ENCODE measurements around the gene SEMA4D.

The SEMA4D gene

DNA sequence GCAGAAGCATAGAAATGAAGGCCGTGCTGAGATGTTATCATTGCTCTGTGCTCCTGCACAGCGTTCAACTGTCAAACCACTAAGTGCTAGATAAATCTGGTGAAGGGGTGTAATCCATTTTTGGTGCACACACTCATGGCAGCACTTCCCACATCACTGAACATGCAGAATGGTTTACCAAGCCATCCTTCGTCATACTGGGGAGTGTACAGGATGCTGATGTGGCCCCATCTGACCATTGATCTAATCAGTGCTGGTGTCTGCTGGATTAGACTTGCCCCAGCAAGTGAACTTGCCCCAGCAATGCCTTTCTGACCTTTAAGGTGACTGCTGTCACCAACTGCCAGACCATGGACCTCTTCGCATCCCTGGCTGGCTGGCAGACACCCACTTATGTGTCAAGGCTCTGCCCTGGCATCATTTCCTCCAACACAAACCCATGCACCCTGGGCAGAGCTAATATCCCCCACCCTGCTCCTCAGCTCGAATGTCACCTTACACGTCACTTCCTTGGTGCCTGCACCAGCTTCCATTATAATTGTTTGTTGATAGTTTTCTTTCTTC is 4.2 kb upstream of the SEMA4D start:
- H3K27ac ChIP-seq, result no peak overlapping the region
- no peaks in the 10 kb centered on the region for H3K27me3 ChIP-seq
- peaks cover 0 to 2% (median under 1%) of the 10 kb centered on the region in 4 donors for H3K4me1 ChIP-seq
- intact Hi-C loops (cut with DNase I; ENCODE audit: low total_unique reads), result no loop called here
- DNase-seq, result no peak
- no peak overlapping the region for H3K4me3 ChIP-seq
- no peaks in the 10 kb centered on the region for H3K36me3 ChIP-seq
- no peaks in the 10 kb centered on the region for H3K9me3 ChIP-seq
- TF ChIP-seq, protein P1, sequence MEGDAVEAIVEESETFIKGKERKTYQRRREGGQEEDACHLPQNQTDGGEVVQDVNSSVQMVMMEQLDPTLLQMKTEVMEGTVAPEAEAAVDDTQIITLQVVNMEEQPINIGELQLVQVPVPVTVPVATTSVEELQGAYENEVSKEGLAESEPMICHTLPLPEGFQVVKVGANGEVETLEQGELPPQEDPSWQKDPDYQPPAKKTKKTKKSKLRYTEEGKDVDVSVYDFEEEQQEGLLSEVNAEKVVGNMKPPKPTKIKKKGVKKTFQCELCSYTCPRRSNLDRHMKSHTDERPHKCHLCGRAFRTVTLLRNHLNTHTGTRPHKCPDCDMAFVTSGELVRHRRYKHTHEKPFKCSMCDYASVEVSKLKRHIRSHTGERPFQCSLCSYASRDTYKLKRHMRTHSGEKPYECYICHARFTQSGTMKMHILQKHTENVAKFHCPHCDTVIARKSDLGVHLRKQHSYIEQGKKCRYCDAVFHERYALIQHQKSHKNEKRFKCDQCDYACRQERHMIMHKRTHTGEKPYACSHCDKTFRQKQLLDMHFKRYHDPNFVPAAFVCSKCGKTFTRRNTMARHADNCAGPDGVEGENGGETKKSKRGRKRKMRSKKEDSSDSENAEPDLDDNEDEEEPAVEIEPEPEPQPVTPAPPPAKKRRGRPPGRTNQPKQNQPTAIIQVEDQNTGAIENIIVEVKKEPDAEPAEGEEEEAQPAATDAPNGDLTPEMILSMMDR (IDR thresholded peaks at IDR 0.05), result no peak

DNA sequence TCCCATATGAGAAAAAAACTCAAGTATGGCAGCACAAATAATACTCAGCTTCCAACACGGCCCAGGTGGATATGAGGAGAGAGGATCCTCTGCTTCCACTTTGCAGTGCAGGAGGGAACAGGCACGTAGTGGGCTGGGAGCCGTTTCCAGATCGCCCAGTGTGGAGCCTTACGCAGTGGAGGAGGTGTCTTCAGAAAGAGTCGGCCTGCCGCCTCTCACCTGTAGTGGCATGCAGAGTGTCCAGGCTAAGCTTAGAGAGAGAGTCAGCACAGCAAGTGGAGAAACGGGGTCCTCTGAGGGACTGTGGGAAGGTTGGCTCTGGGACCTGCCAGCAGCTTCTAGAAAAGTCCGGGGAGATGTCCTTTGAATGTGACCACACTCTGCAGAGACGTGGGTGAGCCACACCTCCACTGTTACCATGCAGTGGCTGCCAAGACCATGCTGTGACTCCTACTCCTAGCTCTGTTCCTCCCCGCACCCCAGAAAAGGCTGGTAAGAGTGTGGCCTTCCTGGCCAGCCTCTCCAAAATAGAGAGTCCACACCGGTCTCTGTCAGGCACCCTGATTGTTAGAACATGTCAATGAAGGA is 3.5 kb upstream of the SEMA4D start:
- Histone ChIP-seq H3K27me3 (no peaks in the 10 kb centered on the region), H3K27ac (no peak overlapping the region), H3K4me1 (peaks cover 0 to 9% (median 4%) of the 10 kb centered on the region in 4 donors), H3K9me3 (no peaks in the 10 kb centered on the region), H3K4me3 (no peak overlapping the region), H3K36me3 (no peaks in the 10 kb centered on the region)
- DNase-seq, result no peak
- TF ChIP-seq, protein P1 (IDR thresholded peaks at IDR 0.05), result no peak
- intact Hi-C loops (cut with DNase I; ENCODE audit: low total_unique reads), result no loop called here

DNA sequence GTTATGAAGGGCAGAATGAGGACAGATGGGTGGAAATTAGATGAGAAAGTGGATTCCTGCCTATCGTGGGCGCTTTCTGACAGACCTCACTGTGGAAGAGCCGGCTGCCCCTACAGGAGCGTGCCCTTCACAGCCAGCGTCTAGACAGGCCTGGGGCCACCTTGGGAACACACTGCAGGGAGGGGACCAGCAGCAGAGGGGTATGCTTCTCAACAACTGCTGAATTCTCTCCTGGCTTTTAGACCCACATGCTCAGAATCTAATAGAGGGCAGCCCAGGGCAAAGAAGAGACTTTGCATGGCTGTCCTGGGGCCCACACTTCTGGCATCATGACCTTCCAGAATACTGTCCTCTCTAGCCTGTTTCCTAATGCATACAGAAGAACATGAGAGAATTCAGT is 2.1 kb upstream of the SEMA4D start:
- H3K4me3 ChIP-seq, result no peak overlapping the region
- H3K27me3 ChIP-seq, result no peaks in the 10 kb centered on the region
- no peak for DNase-seq
- no peaks in the 10 kb centered on the region for H3K36me3 ChIP-seq
- TF ChIP-seq, protein P1 (IDR thresholded peaks at IDR 0.05), result no peak
- H3K4me1 ChIP-seq, result peaks cover 0 to 16% (median 4%) of the 10 kb centered on the region in 4 donors
- intact Hi-C loops (cut with DNase I; ENCODE audit: low total_unique reads), result no loop called here
- no peak overlapping the region for H3K27ac ChIP-seq
- H3K9me3 ChIP-seq, result no peaks in the 10 kb centered on the region

DNA sequence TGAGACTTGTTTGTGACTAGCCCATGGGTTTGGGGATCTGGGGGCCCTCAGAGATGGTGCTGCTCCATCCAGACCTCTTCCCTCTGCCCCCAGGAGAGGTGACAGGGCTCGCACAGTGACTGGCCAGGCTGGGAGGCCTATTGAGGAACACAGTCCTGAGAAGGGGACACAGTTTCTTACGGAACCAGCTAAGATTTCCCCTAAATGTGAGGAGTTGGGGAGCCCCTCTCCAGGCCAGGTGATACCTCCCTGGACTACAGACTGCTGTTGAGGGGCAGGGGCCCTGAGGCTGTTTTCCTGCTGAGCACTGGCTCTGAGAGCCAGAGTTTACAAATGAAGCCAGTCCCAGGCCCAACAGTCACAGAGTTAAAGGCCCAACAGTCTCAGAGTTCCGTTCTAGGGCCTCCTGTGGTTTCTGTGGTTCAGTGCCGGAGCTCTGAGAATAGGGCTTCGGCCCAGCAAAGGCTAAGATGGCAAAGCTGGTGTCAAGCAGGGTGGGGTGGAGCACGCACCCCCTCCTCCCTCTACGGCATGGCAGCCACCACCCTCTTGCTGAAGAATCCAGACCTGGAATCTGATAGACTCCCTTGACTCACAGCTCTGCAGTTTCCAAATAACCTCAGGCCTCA is 1.1 kb upstream of the SEMA4D start:
- intact Hi-C loops (cut with DNase I; ENCODE audit: low total_unique reads), result no loop called here
- H3K27ac ChIP-seq, result no peak overlapping the region
- no peaks in the 10 kb centered on the region for H3K27me3 ChIP-seq
- H3K9me3 ChIP-seq, result no peaks in the 10 kb centered on the region
- H3K4me1 ChIP-seq, result peaks cover 0 to 16% (median 4%) of the 10 kb centered on the region in 4 donors
- TF ChIP-seq, protein P1 (IDR thresholded peaks at IDR 0.05), result no peak
- DNase-seq, result no peak
- no peak overlapping the region for H3K4me3 ChIP-seq
- no peaks in the 10 kb centered on the region for H3K36me3 ChIP-seq

DNA sequence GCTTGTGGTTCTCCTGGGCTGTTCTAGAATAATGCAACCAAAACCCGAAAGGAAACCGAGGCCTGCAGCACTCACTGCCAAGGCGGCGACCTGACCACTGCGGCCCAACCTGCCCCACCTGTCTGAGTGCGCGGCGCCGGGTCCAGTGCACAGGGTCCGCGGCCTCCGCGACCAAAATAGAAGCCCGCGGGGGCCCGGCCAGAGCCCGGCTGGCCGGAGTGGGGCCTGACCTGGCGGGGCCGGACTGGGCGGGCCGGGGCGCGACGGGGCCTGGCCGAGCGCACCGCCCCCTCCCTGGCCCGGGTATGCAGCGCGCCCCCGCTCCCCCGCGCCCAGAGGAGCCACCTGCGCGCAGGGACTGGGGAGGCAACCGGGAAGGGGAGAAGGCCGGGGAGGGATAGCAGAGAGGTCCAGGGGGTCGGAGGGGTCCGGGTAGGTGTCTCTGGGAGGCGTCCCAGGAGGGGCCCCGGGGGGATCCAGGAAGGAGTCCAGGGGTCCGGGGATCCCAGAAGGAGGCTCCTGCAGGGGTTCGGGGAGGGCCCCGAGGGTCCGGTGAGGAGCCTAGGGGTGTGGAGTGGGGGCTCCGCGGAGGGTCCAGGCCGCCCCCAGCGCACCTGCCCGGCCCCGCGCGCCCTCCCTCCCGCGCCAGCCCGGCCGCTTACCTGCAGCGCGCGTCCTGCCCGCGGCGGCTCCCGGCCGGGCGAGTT is 503 bp downstream of the SEMA4D start:
- peak overlapping the region; percentile 39 to 57 for H3K27ac ChIP-seq
- intact Hi-C loops (cut with DNase I; ENCODE audit: low total_unique reads), result no loop called here
- H3K4me1 ChIP-seq, result peaks cover 0 to 16% (median 4%) of the 10 kb centered on the region in 4 donors

More for the DNA sequence above, 503 bp downstream of the SEMA4D start:
- H3K4me3 ChIP-seq, result peak overlapping the region; percentile 63 to 84
- no peak for DNase-seq
- TF ChIP-seq, protein P1 (IDR thresholded peaks at IDR 0.05), result no peak
- H3K27me3 ChIP-seq, result no peaks in the 10 kb centered on the region
- H3K36me3 ChIP-seq, result no peaks in the 10 kb centered on the region
- H3K9me3 ChIP-seq, result no peaks in the 10 kb centered on the region

Data from tibial artery (tissue), 4 donors.